Measurements from ENCODE around the gene APBB2.

Gene APBB2

GRCh38 chr4:41245983-41246382 lies 31.6 kb upstream of the APBB2 start:
- TF ChIP-seq ZNF70 (CRISPR knock-in tag; IDR thresholded peaks at IDR 0.05) (no peak), GLIS3 (CRISPR knock-in tag; IDR thresholded peaks at IDR 0.05) (no peak), TCF4 (CRISPR knock-in tag; IDR thresholded peaks at IDR 0.05; ENCODE audit: borderline replicate concordance) (no peak), CSDC2 (CRISPR knock-in tag; IDR thresholded peaks at IDR 0.05) (no peak)
- TF ChIP-seq, protein P1, sequence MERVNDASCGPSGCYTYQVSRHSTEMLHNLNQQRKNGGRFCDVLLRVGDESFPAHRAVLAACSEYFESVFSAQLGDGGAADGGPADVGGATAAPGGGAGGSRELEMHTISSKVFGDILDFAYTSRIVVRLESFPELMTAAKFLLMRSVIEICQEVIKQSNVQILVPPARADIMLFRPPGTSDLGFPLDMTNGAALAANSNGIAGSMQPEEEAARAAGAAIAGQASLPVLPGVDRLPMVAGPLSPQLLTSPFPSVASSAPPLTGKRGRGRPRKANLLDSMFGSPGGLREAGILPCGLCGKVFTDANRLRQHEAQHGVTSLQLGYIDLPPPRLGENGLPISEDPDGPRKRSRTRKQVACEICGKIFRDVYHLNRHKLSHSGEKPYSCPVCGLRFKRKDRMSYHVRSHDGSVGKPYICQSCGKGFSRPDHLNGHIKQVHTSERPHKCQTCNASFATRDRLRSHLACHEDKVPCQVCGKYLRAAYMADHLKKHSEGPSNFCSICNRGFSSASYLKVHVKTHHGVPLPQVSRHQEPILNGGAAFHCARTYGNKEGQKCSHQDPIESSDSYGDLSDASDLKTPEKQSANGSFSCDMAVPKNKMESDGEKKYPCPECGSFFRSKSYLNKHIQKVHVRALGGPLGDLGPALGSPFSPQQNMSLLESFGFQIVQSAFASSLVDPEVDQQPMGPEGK (CRISPR knock-in tag; IDR thresholded peaks at IDR 0.05; ENCODE audit: borderline replicate concordance), result no peak
- ATAC-seq, result no peak

DNA sequence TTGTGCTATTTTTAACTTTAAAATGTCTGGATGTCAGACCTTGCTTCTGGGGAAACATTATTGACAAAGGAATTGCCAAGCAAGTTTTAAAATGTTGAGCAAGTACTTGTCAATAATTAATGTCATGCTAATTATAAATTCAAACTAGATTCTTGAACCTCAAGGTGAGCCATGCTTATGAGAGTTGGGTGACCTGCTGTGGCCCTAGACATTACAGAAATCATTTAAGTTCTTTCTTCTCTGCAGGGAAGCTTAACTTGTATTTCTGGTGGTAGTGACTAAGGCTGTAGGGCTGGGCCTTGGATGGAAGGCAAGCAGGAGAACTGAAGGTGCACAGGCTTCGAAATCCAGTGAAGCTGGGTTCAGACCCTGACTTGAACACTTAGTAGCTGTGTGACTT lies 27.6 kb upstream of the APBB2 start:
- ATAC-seq, result no peak
- TF ChIP-seq ESRRG (CRISPR knock-in tag; IDR thresholded peaks at IDR 0.05) (no peak), ZNF8 (CRISPR knock-in tag; IDR thresholded peaks at IDR 0.05) (no peak), BACH2 (CRISPR knock-in tag; IDR thresholded peaks at IDR 0.05; ENCODE audit: borderline replicate concordance) (no peak), ZNF565 (CRISPR knock-in tag; conservative IDR thresholded peaks at IDR 0.05; ENCODE audit: low read depth) (no peak), OSR1 (CRISPR knock-in tag; IDR thresholded peaks at IDR 0.05) (no peak), ISL1 (CRISPR knock-in tag; IDR thresholded peaks at IDR 0.05) (no peak), CSDC2 (CRISPR knock-in tag; IDR thresholded peaks at IDR 0.05) (no peak), CSRNP3 (CRISPR knock-in tag; IDR thresholded peaks at IDR 0.05) (no peak), RARB (CRISPR knock-in tag; IDR thresholded peaks at IDR 0.05) (no peak)
- TF ChIP-seq, protein P2, sequence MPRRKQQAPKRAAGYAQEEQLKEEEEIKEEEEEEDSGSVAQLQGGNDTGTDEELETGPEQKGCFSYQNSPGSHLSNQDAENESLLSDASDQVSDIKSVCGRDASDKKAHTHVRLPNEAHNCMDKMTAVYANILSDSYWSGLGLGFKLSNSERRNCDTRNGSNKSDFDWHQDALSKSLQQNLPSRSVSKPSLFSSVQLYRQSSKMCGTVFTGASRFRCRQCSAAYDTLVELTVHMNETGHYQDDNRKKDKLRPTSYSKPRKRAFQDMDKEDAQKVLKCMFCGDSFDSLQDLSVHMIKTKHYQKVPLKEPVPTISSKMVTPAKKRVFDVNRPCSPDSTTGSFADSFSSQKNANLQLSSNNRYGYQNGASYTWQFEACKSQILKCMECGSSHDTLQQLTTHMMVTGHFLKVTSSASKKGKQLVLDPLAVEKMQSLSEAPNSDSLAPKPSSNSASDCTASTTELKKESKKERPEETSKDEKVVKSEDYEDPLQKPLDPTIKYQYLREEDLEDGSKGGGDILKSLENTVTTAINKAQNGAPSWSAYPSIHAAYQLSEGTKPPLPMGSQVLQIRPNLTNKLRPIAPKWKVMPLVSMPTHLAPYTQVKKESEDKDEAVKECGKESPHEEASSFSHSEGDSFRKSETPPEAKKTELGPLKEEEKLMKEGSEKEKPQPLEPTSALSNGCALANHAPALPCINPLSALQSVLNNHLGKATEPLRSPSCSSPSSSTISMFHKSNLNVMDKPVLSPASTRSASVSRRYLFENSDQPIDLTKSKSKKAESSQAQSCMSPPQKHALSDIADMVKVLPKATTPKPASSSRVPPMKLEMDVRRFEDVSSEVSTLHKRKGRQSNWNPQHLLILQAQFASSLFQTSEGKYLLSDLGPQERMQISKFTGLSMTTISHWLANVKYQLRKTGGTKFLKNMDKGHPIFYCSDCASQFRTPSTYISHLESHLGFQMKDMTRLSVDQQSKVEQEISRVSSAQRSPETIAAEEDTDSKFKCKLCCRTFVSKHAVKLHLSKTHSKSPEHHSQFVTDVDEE (CRISPR knock-in tag; IDR thresholded peaks at IDR 0.05), result no peak

DNA sequence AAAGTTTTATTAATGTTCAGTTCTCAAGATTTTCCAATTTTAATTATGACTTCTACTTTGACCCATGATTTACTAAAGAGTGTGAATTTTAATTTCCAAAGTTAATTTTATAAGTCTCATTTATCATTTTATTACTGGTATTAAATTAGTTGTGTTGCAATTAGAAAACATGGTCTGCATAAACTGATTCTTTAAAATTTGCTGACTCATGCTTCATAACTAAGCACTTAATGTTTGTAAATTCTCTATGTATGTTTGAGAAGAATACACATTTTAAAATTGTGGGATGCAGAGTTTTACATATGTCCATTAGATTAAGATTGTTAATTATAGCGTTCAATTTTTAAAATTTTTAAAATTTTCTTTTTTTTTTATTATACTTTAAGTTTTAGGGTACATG lies 22.2 kb upstream of the APBB2 start:
- TF ChIP-seq CSRNP3 (CRISPR knock-in tag; IDR thresholded peaks at IDR 0.05) (no peak), ISL1 (CRISPR knock-in tag; IDR thresholded peaks at IDR 0.05) (no peak), SNAI2 (CRISPR knock-in tag; IDR thresholded peaks at IDR 0.05) (no peak), RARB (CRISPR knock-in tag; IDR thresholded peaks at IDR 0.05) (no peak), ZNF70 (CRISPR knock-in tag; IDR thresholded peaks at IDR 0.05) (no peak), PPARA (CRISPR knock-in tag; IDR thresholded peaks at IDR 0.05; ENCODE audit: borderline replicate concordance) (no peak), ARNTL (CRISPR knock-in tag; IDR thresholded peaks at IDR 0.05; ENCODE audit: borderline replicate concordance, low read depth) (no peak), ZNF565 (CRISPR knock-in tag; conservative IDR thresholded peaks at IDR 0.05; ENCODE audit: low read depth) (no peak), ZC3H10 (CRISPR knock-in tag; IDR thresholded peaks at IDR 0.05) (no peak), ESRRG (CRISPR knock-in tag; IDR thresholded peaks at IDR 0.05) (no peak), TOX (CRISPR knock-in tag; IDR thresholded peaks at IDR 0.05; ENCODE audit: borderline replicate concordance) (no peak), CSDC2 (CRISPR knock-in tag; IDR thresholded peaks at IDR 0.05) (no peak), BACH2 (CRISPR knock-in tag; IDR thresholded peaks at IDR 0.05; ENCODE audit: borderline replicate concordance) (no peak), GLIS3 (CRISPR knock-in tag; IDR thresholded peaks at IDR 0.05) (no peak)
- TF ChIP-seq, protein P2 (CRISPR knock-in tag; IDR thresholded peaks at IDR 0.05), result no peak
- TF ChIP-seq, protein P3, sequence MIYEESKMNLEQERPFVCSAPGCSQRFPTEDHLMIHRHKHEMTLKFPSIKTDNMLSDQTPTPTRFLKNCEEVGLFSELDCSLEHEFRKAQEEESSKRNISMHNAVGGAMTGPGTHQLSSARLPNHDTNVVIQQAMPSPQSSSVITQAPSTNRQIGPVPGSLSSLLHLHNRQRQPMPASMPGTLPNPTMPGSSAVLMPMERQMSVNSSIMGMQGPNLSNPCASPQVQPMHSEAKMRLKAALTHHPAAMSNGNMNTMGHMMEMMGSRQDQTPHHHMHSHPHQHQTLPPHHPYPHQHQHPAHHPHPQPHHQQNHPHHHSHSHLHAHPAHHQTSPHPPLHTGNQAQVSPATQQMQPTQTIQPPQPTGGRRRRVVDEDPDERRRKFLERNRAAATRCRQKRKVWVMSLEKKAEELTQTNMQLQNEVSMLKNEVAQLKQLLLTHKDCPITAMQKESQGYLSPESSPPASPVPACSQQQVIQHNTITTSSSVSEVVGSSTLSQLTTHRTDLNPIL (CRISPR knock-in tag; IDR thresholded peaks at IDR 0.05; ENCODE audit: low read depth), result no peak
- TF ChIP-seq, protein P1 (CRISPR knock-in tag; IDR thresholded peaks at IDR 0.05; ENCODE audit: borderline replicate concordance), result no peak
- no peak for ATAC-seq

Data from SK-N-SH treated with all-trans-retinoic acid at 6 μM for 48 hours (cell line).